HG03060 (cell line): ENCODE measurements around the gene ABCG2.
"Not testable (repeated sequence)": the region's sequence is repeated elsewhere in the genome, so short reads cannot be mapped to it uniquely, and the experiment has no call there.

Experiments
- ATAC-seq: cut with Tn5 transposase; IDR thresholded peaks from one replicate; pipeline ENCODE4 v1.9.1; 2021; ENCODE audit warnings: low read depth, moderate number of reproducible peaks; ENCODE audit not compliant: unreplicated experiment

ABCG2 gene

GRCh38 chr4:88119943-88120342 lies 38.5 kb downstream of the ABCG2 start:
- ATAC-seq, result no peak

GRCh38 chr4:88115587-88115986 lies 42.9 kb downstream of the ABCG2 start:
- ATAC-seq, result no peak

- no peak for ATAC-seq
Measured at GRCh38 chr4:88112856-88113255, 45.6 kb downstream of the ABCG2 start.

GRCh38 chr4:88110826-88111225 lies 47.6 kb downstream of the ABCG2 start:
- ATAC-seq, result no peak

GRCh38 chr4:88109123-88109881 lies 49.1 kb downstream of the ABCG2 start:
- ATAC-seq, result no peak

- ATAC-seq, result no peak
Measured at GRCh38 chr4:88108747-88109122, 49.7 kb downstream of the ABCG2 start.

- ATAC-seq, result not testable (repeated sequence)
Measured at GRCh38 chr4:88108108-88108465, 50.4 kb downstream of the ABCG2 start.

- no peak for ATAC-seq
Measured at GRCh38 chr4:88107406-88108107, 50.9 kb downstream of the ABCG2 start.

- ATAC-seq, result no peak
Measured at GRCh38 chr4:88106205-88106604, 52.2 kb downstream of the ABCG2 start.

- no peak for ATAC-seq
Measured at GRCh38 chr4:88104902-88105610, 53.4 kb downstream of the ABCG2 start.

GRCh38 chr4:88102026-88102425 lies 56.4 kb downstream of the ABCG2 start:
- ATAC-seq, result no peak

GRCh38 chr4:88101165-88101564 lies 57.3 kb downstream of the ABCG2 start:
- no peak for ATAC-seq

GRCh38 chr4:88098993-88099752 lies 59.3 kb downstream of the ABCG2 start:
- ATAC-seq, result no peak

GRCh38 chr4:88097781-88098180 lies 60.7 kb downstream of the ABCG2 start:
- no peak for ATAC-seq

GRCh38 chr4:88097301-88097700 lies 61.1 kb downstream of the ABCG2 start:
- no peak for ATAC-seq

- no peak for ATAC-seq
Measured at GRCh38 chr4:88093874-88094273, 64.6 kb downstream of the ABCG2 start.

- ATAC-seq, result no peak
Measured at GRCh38 chr4:88091378-88091777, 67.1 kb downstream of the ABCG2 start.

- no peak for ATAC-seq
Measured at GRCh38 chr4:88090898-88091297, 67.5 kb downstream of the ABCG2 start.

- ATAC-seq, result no peak
Measured at GRCh38 chr4:88087004-88087403, 71.4 kb downstream of the ABCG2 start.

- ATAC-seq, result no peak
Measured at GRCh38 chr4:88080626-88081025, 77.8 kb downstream of the ABCG2 start.

GRCh38 chr4:88078579-88078978 lies 79.9 kb downstream of the ABCG2 start:
- ATAC-seq, result no peak
